NT2/D1 (cell line): ENCODE measurements around the gene GNA12.

ENCODE experiments used
- DNase-seq: peaks from one replicate; pipeline ENCODE4 v3.0.0-alpha.2; 2011; ENCODE audit warnings: low read depth, low spot score
- H3K27me3 ChIP-seq: 2 replicates; pipeline ENCODE4 v1.6.0; 2011; ENCODE audit warnings: mild to moderate bottlenecking; ENCODE audit not compliant: insufficient read length, insufficient read depth
- H3K36me3 ChIP-seq: 2 replicates; pipeline ENCODE4 v1.6.1; 2011; ENCODE audit warnings: mild to moderate bottlenecking, low read length, mixed read lengths; ENCODE audit not compliant: insufficient read depth, insufficient read length
- H3K4me1 ChIP-seq: 2 replicates; pipeline ENCODE4 v1.5.1; 2011; ENCODE audit not compliant: insufficient read depth, insufficient read length
- H3K4me3 ChIP-seq: 2 replicates; pipeline ENCODE4 v1.5.1; 2011; ENCODE audit warnings: low read depth; ENCODE audit not compliant: insufficient read length
- H3K9ac ChIP-seq: 2 replicates; pipeline ENCODE4 v1.6.0; 2011; ENCODE audit warnings: low read depth; ENCODE audit not compliant: insufficient read length
- H3K9me3 ChIP-seq: 2 replicates; pipeline ENCODE4 v1.5.1; 2011; ENCODE audit warnings: mild to moderate bottlenecking, low read length; ENCODE audit not compliant: insufficient read depth
- SUZ12 ChIP-seq: IDR thresholded peaks from 2 replicates; pipeline ENCODE4 v1.6.1; 2011; ENCODE audit not compliant: insufficient read length, insufficient read depth; ENCODE audit errors: extremely low read depth
- YY1 ChIP-seq: IDR thresholded peaks from 2 replicates; pipeline ENCODE4 v1.6.1; 2011; ENCODE audit not compliant: insufficient read length, insufficient read depth
- ZNF274 ChIP-seq: IDR thresholded peaks from 2 replicates; pipeline ENCODE4 v1.6.1; 2011; ENCODE audit warnings: mild to moderate bottlenecking, low read depth, low read length

Gene GNA12

DNA sequence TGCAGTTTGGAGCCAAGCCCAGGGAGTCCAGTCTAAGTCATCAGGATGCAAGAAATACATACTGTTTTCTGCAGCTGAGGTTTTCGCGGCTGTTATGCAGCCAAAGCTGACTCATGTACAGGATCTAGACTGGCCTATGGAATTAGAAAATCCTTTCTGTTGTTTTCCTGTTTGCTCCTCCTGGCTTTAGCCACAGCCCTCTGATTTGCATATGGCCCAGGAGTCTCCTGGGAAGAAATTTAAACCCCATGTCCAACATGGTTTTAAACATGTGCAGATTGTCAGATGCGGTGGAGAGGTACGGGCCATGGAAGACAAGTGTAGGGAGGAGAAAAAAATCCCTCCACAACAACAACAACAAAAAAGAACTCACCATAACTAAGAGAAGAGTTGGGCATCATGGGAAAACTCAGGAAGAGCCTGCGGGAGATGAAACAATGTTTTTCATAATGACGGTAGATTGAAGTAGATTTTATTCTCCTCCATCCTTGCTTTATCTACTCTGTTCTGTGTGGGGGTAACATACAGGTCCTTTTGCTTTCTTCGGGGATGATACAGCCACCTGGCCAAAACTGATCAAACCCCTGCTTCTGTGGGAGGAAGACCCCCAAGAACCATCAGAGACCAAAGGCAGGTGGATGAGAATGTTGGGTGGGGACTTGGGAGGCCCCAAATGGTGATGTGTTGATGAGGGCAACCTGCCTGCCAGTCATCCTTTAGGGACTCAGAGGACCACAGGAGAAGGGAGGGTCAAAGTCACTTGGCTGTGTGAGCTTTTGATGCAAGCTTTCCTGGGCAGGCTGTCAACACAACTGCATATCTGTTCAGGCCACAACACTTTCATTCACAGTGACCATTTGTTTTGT lies 29.8 kb upstream of the GNA12 start:
- Histone ChIP-seq H3K9me3 (no peaks in the 10 kb centered on the region), H3K27me3 (no peaks in the 10 kb centered on the region), H3K4me1 (peaks cover 20% of the 10 kb centered on the region), H3K4me3 (no peak overlapping the region), H3K9ac (no peak overlapping the region), H3K36me3 (no peaks in the 10 kb centered on the region)
- TF ChIP-seq ZNF274 (no peak), SUZ12 (no peak), YY1 (no peak)
- DNase-seq = no peak

GRCh38 chr7:2873146-2873545 lies 29.0 kb upstream of the GNA12 start:
- Histone ChIP-seq H3K9me3 (no peaks in the 10 kb centered on the region), H3K4me3 (no peak overlapping the region), H3K4me1 (peaks cover 20% of the 10 kb centered on the region), H3K9ac (no peak overlapping the region), H3K36me3 (no peaks in the 10 kb centered on the region), H3K27me3 (no peaks in the 10 kb centered on the region)
- TF ChIP-seq SUZ12 (no peak), ZNF274 (no peak), YY1 (no peak)
- no peak for DNase-seq

DNA sequence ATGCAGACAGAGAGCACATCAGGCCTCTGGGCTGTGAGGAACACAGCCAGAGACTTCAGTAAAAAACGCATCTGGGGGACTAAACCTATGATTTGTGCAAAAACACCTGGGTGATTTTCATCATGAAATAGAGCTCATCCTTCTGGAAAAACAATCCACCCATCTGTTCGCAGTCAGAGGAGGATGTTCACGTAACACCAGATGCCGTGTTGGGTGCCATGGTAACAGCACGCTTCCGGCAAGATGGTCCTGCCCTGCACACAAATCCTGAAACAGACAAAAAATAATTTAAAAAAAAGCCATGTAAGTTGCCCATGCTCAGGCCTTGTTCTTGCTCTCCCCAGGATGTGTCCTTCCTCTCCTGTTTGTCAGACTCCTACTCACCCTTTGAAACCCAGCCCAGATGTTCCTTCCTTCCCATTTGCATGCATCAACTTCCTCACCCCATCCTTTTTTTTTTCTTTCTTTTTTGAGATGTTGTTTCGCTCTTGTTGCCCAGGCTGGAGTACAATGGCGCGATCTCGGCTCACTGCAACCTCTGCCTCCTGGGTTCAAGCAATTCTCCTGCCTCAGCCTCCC lies 28.3 kb upstream of the GNA12 start:
- Histone ChIP-seq H3K9ac (no peak overlapping the region), H3K4me1 (peaks cover 20% of the 10 kb centered on the region), H3K9me3 (no peaks in the 10 kb centered on the region), H3K27me3 (no peaks in the 10 kb centered on the region), H3K36me3 (no peaks in the 10 kb centered on the region), H3K4me3 (no peak overlapping the region)
- no peak for DNase-seq
- no peak for TF ChIP-seq ZNF274

- H3K4me3 ChIP-seq = no peak overlapping the region
- H3K4me1 ChIP-seq = peaks cover 17% of the 10 kb centered on the region
- no peaks in the 10 kb centered on the region for H3K9me3 ChIP-seq
- TF ChIP-seq ZNF274 = no peak
- no peak for TF ChIP-seq SUZ12
- no peak for TF ChIP-seq YY1
- DNase-seq = no peak
- no peaks in the 10 kb centered on the region for H3K27me3 ChIP-seq
- H3K9ac ChIP-seq = peak overlapping the region; percentile 35
- H3K36me3 ChIP-seq = no peaks in the 10 kb centered on the region
Measured at GRCh38 chr7:2870471-2870931, 26.4 kb upstream of the GNA12 start.

- Histone ChIP-seq H3K36me3 (no peaks in the 10 kb centered on the region), H3K4me3 (no peak overlapping the region), H3K4me1 (peaks cover 17% of the 10 kb centered on the region), H3K9me3 (no peaks in the 10 kb centered on the region), H3K9ac (peak overlapping the region; percentile 35), H3K27me3 (no peaks in the 10 kb centered on the region)
- DNase-seq = no peak
- TF ChIP-seq YY1 (no peak), ZNF274 (no peak), SUZ12 (no peak)
Measured at GRCh38 chr7:2869981-2870380, 25.9 kb upstream of the GNA12 start.

GRCh38 chr7:2866601-2867000 lies 22.5 kb upstream of the GNA12 start:
- TF ChIP-seq YY1 (no peak), ZNF274 (no peak), SUZ12 (no peak)
- H3K4me1 ChIP-seq = peaks cover 22% of the 10 kb centered on the region
- H3K4me3 ChIP-seq = no peak overlapping the region
- H3K9ac ChIP-seq = no peak overlapping the region
- H3K27me3 ChIP-seq = no peaks in the 10 kb centered on the region
- H3K36me3 ChIP-seq = no peaks in the 10 kb centered on the region
- DNase-seq = no peak
- no peaks in the 10 kb centered on the region for H3K9me3 ChIP-seq

DNA sequence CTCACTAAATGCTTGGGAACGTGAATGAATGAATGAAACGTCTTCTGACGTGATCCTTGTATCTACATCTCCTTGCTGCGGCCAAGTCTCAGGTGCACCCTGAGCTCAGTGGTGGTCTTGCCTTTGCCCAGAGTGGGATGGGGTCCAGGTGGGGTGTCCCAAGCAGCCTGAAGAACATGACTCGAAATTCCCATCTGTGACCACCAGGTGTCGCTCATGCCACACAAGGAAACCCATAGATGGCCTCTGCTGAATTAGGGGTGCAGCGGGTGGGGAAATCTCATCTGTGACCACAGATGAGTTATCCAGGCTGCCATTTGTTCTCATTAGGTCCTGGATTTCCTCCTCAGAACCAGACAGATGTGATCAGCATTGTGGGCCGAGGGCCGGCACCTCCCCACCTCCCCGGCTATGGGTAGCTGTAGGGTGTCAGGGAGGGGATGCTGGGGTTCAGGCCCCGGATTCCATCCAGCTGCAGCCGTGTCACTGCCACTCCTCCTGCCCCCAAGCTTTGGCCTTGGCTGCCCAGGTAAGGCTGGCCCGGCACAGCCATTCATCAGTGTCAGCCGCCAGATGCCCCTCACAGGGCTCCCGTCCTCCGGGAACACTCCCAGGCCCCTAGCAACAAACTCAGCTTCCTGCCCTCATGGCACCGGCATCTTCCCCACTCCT lies 21.0 kb upstream of the GNA12 start:
- peaks cover 10% of the 10 kb centered on the region for H3K4me1 ChIP-seq
- H3K9me3 ChIP-seq = no peaks in the 10 kb centered on the region
- TF ChIP-seq SUZ12 = no peak
- TF ChIP-seq ZNF274 = no peak
- TF ChIP-seq YY1 = no peak
- no peaks in the 10 kb centered on the region for H3K27me3 ChIP-seq
- peak; percentile 82 for DNase-seq
- H3K36me3 ChIP-seq = no peaks in the 10 kb centered on the region
- no peak overlapping the region for H3K4me3 ChIP-seq
- no peak overlapping the region for H3K9ac ChIP-seq
